CD4-positive, alpha-beta memory T cell (primary cell): Measurements from ENCODE around the gene MBD3L2. TPM values are rescaled to one million over a fixed set of nuclear protein-coding genes. Genes with fewer than 3 reads are reported as not detected.
"Not testable (repeated sequence)": the region's sequence is repeated elsewhere in the genome, so short reads cannot be mapped to it uniquely, and the experiment has no call there.

Experiments
- CTCF ChIA-PET: fragments of 350-600 bp; sonication (Branson Sonifier 250); formaldehyde crosslinking; loops from one replicate; lab custom pipeline; 2021; ENCODE audit warnings: inconsistent platforms; ENCODE audit not compliant: partially characterized antibody; lab: Charles Lee
- POLR2A ChIA-PET: fragments of 350-600 bp; sonication (Branson Sonifier 250); formaldehyde crosslinking; loops from one replicate; lab custom pipeline; 2021; ENCODE audit not compliant: partially characterized antibody; lab: Charles Lee
- DNase-seq, 5 donors: peaks; one replicate each; pipeline versions ENCODE4 v3.0.0 to v3.0.0-alpha.2; 2020 to 2022; ENCODE audit warnings: mixed read lengths in 1 of 5
- H3K27ac ChIP-seq: one replicate; pipeline ENCODE4 v1.7.0; 2013; ENCODE audit warnings: low read depth, low read length
- H3K27me3 ChIP-seq: 2 replicates; pipeline ENCODE4 v1.7.0; 2013; ENCODE audit warnings: mild to moderate bottlenecking, low read length, moderate library complexity; ENCODE audit not compliant: insufficient read depth
- H3K36me3 ChIP-seq: 2 replicates; pipeline ENCODE4 v1.7.0; 2013; ENCODE audit warnings: mild to moderate bottlenecking, low read length, moderate library complexity; ENCODE audit not compliant: insufficient read depth
- H3K4me1 ChIP-seq: 2 replicates; pipeline ENCODE4 v1.7.0; 2013; ENCODE audit warnings: mild to moderate bottlenecking, low read length, moderate library complexity; ENCODE audit not compliant: insufficient read depth
- H3K4me3 ChIP-seq, 2 donors: one replicate each; pipeline ENCODE4 v1.7.0; 2013; ENCODE audit warnings: low read length in 2 of 2, mild to moderate bottlenecking in 1 of 2
- H3K9me3 ChIP-seq, 2 donors: one replicate each; pipeline ENCODE4 v1.7.0; 2013; ENCODE audit warnings: low read length in 2 of 2, control low read depth in 1 of 2; ENCODE audit not compliant: control insufficient read depth in 1 of 2
- H3K27ac Mint-ChIP-seq, 7 donors: one replicate each; pipeline ENCODE4 v1.8.0; 2020 to 2021; ENCODE audit warnings: mixed read lengths in 7 of 7, mild to moderate bottlenecking in 6 of 7, inconsistent platforms in 3 of 7, moderate library complexity in 3 of 7
- H3K27me3 Mint-ChIP-seq, 2 donors: one replicate each; pipeline ENCODE4 v1.8.0; 2020 to 2021; ENCODE audit warnings: mixed read lengths in 2 of 2
- H3K36me3 Mint-ChIP-seq, 2 donors: one replicate each; pipeline ENCODE4 v1.8.0; 2020 to 2021; ENCODE audit warnings: mixed read lengths in 2 of 2, inconsistent platforms in 1 of 2, mild to moderate bottlenecking in 1 of 2
- H3K4me1 Mint-ChIP-seq, 4 donors: one replicate each; pipeline ENCODE4 v1.8.0; 2020 to 2021; ENCODE audit warnings: mixed read lengths in 4 of 4, mild to moderate bottlenecking in 1 of 4
- H3K4me3 Mint-ChIP-seq, 8 donors: one replicate each; pipeline ENCODE4 v1.8.0; 2020 to 2021; ENCODE audit warnings: mixed read lengths in 8 of 8, mild to moderate bottlenecking in 7 of 8, moderate library complexity in 6 of 8, inconsistent platforms in 3 of 8
- H3K9me3 Mint-ChIP-seq, 8 donors: one replicate each; pipeline ENCODE4 v1.8.0; 2020 to 2021; ENCODE audit warnings: mixed read lengths in 8 of 8, mild to moderate bottlenecking in 5 of 8, inconsistent platforms in 3 of 8, moderate library complexity in 1 of 8
- intact Hi-C: fragments of 100-400 bp; cut with micrococcal nuclease; formaldehyde crosslinking; loops from one replicate; pipeline ENCODE4 v1.15.1; 2023
- polyA plus RNA-seq, 2 donors: library from polyadenylated mRNA; unstranded; fragments of 300-500 nt; fragmentation: Illumina TruSeq; gene quantifications; one replicate each; pipeline ENCODE4 v1.2.3, GENCODE V29; 2021
- total RNA-seq, 2 experiments: library from RNA; stranded (reverse); gene quantifications; one replicate each; pipeline ENCODE4 v1.2.3, GENCODE V29; 2021

MBD3L2 gene
- total and polyA plus RNA-seq, 4 experiments from 2014 or later: not detected

DNA sequence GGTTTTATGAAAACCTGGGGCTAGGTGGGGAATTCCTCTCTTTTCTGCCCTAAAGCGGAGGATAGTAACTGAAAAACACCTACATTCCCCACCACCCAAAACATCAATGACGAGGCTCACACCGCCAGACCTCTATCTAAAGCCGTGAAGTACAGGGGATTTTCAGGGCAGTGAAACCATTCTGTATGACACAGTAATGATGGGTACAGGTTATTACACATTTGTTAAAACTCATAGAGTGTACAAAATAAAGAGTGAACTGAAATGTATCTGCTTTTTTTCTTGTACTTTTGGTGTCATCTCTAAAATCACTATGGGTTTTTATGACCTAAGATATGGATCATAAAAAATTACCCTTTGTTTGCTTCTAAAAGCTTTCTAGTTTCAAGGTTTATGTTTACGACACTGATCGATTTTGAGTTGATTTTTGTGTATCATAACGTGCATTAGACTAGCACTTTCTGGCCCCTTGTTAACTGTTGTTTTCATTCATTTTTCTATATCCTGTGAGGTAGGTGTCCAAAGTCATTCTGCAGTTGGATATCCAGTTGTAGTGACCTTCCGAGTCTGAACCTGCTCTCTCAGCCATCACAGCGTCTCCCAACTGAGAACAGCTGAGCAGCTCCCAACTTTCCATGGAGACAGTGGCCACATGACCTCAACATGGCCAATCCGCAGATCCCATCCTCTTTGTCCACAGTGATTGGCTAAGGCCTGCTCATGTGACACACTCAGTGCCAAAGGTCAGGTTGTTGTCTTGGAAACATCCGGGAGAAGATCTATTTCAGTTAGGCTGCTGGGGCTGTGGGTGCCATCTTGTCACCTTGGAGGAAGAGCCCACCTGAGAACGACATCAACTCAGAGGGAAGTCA is 38.2 kb upstream of the MBD3L2 start:
- Mint-ChIP-seq H3K27me3 (no peaks in the 10 kb centered on the region), H3K27ac (peak overlapping the region in 1 of 7 donors; percentile 22), H3K9me3 (peaks cover 0 to 5% (median 0%) of the 10 kb centered on the region in 8 donors), H3K36me3 (no peaks in the 10 kb centered on the region), H3K4me3 (peak overlapping the region in 3 of 8 donors; percentile 29 to 48 (median 45)), H3K4me1 (peaks cover 33 to 75% (median 50%) of the 10 kb centered on the region in 4 donors)
- Histone ChIP-seq H3K9me3 (no peaks in the 10 kb centered on the region), H3K27me3 (no peaks in the 10 kb centered on the region), H3K27ac (no peak overlapping the region), H3K4me3 (no peak overlapping the region), H3K36me3 (no peaks in the 10 kb centered on the region), H3K4me1 (peaks cover 48% of the 10 kb centered on the region)
- ChIA-PET POLR2A (no interaction called here), CTCF (no interaction called here)
- no peak for DNase-seq
- intact Hi-C loops: no loop called here

GRCh38 chr19:7013678-7014077 is 35.4 kb upstream of the MBD3L2 start:
- peak overlapping the region in 6 of 8 donors; percentile 4 to 68 (median 30) for H3K4me3 Mint-ChIP-seq
- Histone ChIP-seq H3K9me3 (no peaks in the 10 kb centered on the region), H3K4me3 (no peak overlapping the region), H3K4me1 (peaks cover 38% of the 10 kb centered on the region), H3K27me3 (no peaks in the 10 kb centered on the region), H3K27ac (no peak overlapping the region), H3K36me3 (no peaks in the 10 kb centered on the region)
- H3K9me3 Mint-ChIP-seq: no peaks in the 10 kb centered on the region
- H3K27ac Mint-ChIP-seq: peak overlapping the region; percentile 33 to 89 (median 53)
- H3K27me3 Mint-ChIP-seq: no peaks in the 10 kb centered on the region
- H3K36me3 Mint-ChIP-seq: no peaks in the 10 kb centered on the region
- intact Hi-C loops: no loop called here
- DNase-seq: peak in 1 of 5 donors; percentile 17
- POLR2A ChIA-PET: interaction anchor here (0.7 to 0.8 kb wide), 2 partner anchors 24 to 56 kb away, joined by 3 to 4 read pairs; partner anchors contain the start of gene ZNF557
- H3K4me1 Mint-ChIP-seq: peaks cover 24 to 54% (median 35%) of the 10 kb centered on the region in 4 donors
- CTCF ChIA-PET: interaction anchor here (1.4 kb wide), 1 partner anchor 71 kb away, joined by 3 read pairs; no protein-coding TSS in a partner anchor

DNA sequence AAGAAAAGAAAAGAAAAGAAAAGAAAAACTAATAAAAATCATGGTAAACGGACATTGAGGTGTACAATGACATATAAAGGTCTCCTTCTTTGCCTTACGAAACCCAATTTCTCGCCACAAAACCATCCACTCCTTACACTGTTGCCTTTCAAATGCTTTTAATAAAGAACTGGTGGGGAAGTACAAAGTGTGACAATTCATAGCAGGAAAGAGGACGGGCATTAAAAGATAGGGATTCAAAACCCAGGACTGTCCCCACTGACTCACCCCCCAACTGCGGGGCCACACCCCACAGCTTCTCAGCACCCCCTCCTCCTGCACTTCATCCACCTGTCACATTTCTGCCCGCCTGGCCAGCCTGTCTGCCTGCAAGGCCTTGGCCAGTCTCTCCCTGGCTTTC is 30.3 kb upstream of the MBD3L2 start:
- no peaks in the 10 kb centered on the region for H3K9me3 Mint-ChIP-seq
- DNase-seq: no peak
- H3K36me3 Mint-ChIP-seq: no peaks in the 10 kb centered on the region
- intact Hi-C loops: no loop called here
- peaks cover under 1 to 13% (median 5%) of the 10 kb centered on the region in 4 donors for H3K4me1 Mint-ChIP-seq
- POLR2A ChIA-PET: no interaction called here
- H3K27me3 Mint-ChIP-seq: no peaks in the 10 kb centered on the region
- CTCF ChIA-PET: no interaction called here
- H3K4me1 ChIP-seq: peaks cover 5% of the 10 kb centered on the region
- H3K4me3 ChIP-seq: no peak overlapping the region
- H3K9me3 ChIP-seq: no peaks in the 10 kb centered on the region
- H3K36me3 ChIP-seq: no peaks in the 10 kb centered on the region
- H3K27me3 ChIP-seq: no peaks in the 10 kb centered on the region
- H3K27ac ChIP-seq: no peak overlapping the region
- no peak overlapping the region for H3K4me3 Mint-ChIP-seq
- no peak overlapping the region for H3K27ac Mint-ChIP-seq

DNA sequence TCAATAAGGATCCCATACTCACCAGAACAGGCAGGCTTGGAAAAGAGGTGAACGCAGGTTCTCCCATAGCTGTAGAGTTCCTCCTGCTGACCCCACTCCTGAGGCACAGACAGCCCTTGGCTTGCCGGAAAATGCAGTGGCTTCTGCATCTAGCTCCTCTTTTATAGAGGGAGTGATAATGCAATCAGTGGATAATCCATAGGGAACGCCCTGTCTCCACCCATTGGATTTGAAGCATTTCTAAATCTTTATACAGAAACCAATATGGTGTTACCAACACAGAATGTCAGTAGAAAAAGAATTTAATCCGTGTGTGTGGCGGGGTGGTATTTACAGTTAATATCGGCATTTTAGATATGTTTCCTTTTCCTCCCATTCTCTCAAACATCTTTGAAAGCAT is 27.8 kb upstream of the MBD3L2 start, which contains the start of gene MBD3L2B:
Gene MBD3L2B (minus strand): TSS at position 101 of the 400 bp plus-strand sequence. CDS start 34 bp downstream, at position 67.
- H3K4me3 ChIP-seq, intact Hi-C loops, H3K9me3 ChIP-seq, POLR2A ChIA-PET, H3K36me3 Mint-ChIP-seq, H3K27me3 Mint-ChIP-seq, H3K27ac ChIP-seq, H3K4me3 Mint-ChIP-seq, H3K27ac Mint-ChIP-seq, DNase-seq, H3K4me1 Mint-ChIP-seq, H3K36me3 ChIP-seq, CTCF ChIA-PET, H3K27me3 ChIP-seq, H3K9me3 Mint-ChIP-seq, H3K4me1 ChIP-seq: not testable (repeated sequence)

DNA sequence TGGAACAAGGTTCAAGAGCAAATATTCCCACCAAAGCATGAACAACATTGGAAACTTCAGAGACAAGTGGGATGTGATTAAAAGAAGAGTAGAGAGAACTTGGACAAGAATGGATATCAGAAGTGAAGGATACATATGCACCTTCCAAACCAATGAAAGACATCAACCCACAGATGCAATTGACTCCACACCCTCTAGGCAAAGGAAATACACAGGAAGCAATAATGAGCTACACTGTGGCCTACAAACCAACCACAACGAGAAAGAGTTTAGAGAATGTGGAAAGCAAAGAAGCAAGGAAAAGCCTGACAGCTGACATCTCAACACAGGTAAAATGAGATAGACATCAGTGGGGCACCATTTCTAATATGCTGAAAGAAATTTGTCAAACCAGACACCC is 20.3 kb upstream of the MBD3L2 start:
- H3K4me1 Mint-ChIP-seq, H3K4me3 ChIP-seq, H3K4me1 ChIP-seq, H3K27me3 Mint-ChIP-seq, H3K9me3 ChIP-seq, DNase-seq, H3K4me3 Mint-ChIP-seq, H3K27ac Mint-ChIP-seq, H3K27ac ChIP-seq, H3K36me3 ChIP-seq, H3K36me3 Mint-ChIP-seq, H3K27me3 ChIP-seq, CTCF ChIA-PET, H3K9me3 Mint-ChIP-seq, intact Hi-C loops, POLR2A ChIA-PET: not testable (repeated sequence)

DNA sequence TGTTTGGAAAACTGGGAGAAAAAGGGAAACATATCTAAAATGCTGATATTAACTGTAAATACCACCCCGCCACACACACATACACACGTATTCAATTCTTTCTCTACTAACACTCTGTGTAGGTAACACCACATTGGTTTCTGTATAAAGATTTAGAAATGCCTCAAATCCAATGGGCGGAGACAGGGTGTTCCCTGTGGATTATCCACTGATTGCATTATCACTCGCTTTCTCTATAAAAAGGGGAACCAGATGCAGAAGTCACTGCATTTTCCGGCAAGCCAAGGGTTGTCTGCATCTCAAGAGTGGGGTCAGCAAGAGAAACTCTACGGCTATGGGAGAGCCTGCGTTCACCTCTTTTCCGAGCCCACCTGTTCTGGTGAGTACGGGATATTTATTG is 18.8 kb upstream of the MBD3L2 start, which contains the start of gene MBD3L5:
Gene MBD3L5 (plus strand): TSS at position 301 of the 400 bp plus-strand sequence. CDS start 34 bp downstream, at position 335.
- H3K4me1 ChIP-seq, H3K36me3 ChIP-seq, H3K27ac ChIP-seq, H3K27ac Mint-ChIP-seq, H3K9me3 ChIP-seq, H3K27me3 Mint-ChIP-seq, CTCF ChIA-PET, DNase-seq, intact Hi-C loops, H3K9me3 Mint-ChIP-seq, H3K27me3 ChIP-seq, H3K4me1 Mint-ChIP-seq, H3K36me3 Mint-ChIP-seq, H3K4me3 Mint-ChIP-seq, POLR2A ChIA-PET, H3K4me3 ChIP-seq: not testable (repeated sequence)

DNA sequence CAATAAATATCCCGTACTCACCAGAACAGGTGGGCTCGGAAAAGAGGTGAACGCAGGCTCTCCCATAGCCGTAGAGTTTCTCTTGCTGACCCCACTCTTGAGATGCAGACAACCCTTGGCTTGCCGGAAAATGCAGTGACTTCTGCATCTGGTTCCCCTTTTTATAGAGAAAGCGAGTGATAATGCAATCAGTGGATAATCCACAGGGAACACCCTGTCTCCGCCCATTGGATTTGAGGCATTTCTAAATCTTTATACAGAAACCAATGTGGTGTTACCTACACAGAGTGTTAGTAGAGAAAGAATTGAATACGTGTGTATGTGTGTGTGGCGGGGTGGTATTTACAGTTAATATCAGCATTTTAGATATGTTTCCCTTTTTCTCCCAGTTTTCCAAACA is 9.0 kb upstream of the MBD3L2 start, which contains the start of gene MBD3L4:
Gene MBD3L4 (minus strand): TSS at position 101 of the 400 bp plus-strand sequence. CDS start 35 bp downstream, at position 66.
- H3K4me3 ChIP-seq, H3K4me3 Mint-ChIP-seq, DNase-seq, H3K27ac ChIP-seq, CTCF ChIA-PET, H3K36me3 ChIP-seq, H3K27me3 ChIP-seq, H3K9me3 Mint-ChIP-seq, H3K9me3 ChIP-seq, H3K36me3 Mint-ChIP-seq, intact Hi-C loops, POLR2A ChIA-PET, H3K27ac Mint-ChIP-seq, H3K4me1 Mint-ChIP-seq, H3K4me1 ChIP-seq, H3K27me3 Mint-ChIP-seq: not testable (repeated sequence)
